ENCODE results near the gene MARK3.

MARK3 gene

GRCh38 chr14:103552011-103552845 is 167.0 kb downstream of the MARK3 start:
- no peak for DNase-seq

- DNase-seq: no peak
These were observed 167.6 kb downstream of the MARK3 start for GRCh38 chr14:103552846-103553210.

Measured in activated CD4-positive, alpha-beta T cell treated with anti-CD3 and anti-CD28 coated beads for 4 hours (primary cell).